Skeletal muscle tissue (tissue), 4 donors: ENCODE measurements around the gene PASK. TPM values are rescaled to one million over a fixed set of nuclear protein-coding genes. Genes with fewer than 3 reads are reported as not detected.
"Not testable (repeated sequence)": the region's sequence is repeated elsewhere in the genome, so short reads cannot be mapped to it uniquely, and the experiment has no call there.

Source experiments
- H3K27ac ChIP-seq: one replicate; pipeline ENCODE4 v1.7.0; 2013; ENCODE audit warnings: mild to moderate bottlenecking, low read depth, low read length, inconsistent platforms
- H3K27me3 ChIP-seq, 3 donors: one replicate each; pipeline ENCODE4 v1.7.0; 2013; ENCODE audit warnings: low read length in 3 of 3; ENCODE audit not compliant: control insufficient read depth in 3 of 3, insufficient read depth in 3 of 3
- H3K36me3 ChIP-seq, 3 donors: one replicate each; pipeline ENCODE4 v1.7.0; 2013; ENCODE audit warnings: low read length in 3 of 3; ENCODE audit not compliant: control insufficient read depth in 3 of 3, insufficient read depth in 3 of 3
- H3K4me1 ChIP-seq, 3 donors: one replicate each; pipeline ENCODE4 v1.7.0; 2013; ENCODE audit warnings: low read length in 3 of 3, mild to moderate bottlenecking in 3 of 3; ENCODE audit not compliant: control insufficient read depth in 3 of 3, insufficient read depth in 3 of 3
- H3K4me3 ChIP-seq, 3 donors: one replicate each; pipeline ENCODE4 v1.7.0; 2013; ENCODE audit warnings: low read length in 3 of 3
- H3K9ac ChIP-seq, 3 donors: one replicate each; pipeline ENCODE4 v1.7.0; 2013; ENCODE audit warnings: low read length in 3 of 3, mild to moderate bottlenecking in 3 of 3, moderate library complexity in 2 of 3, low read depth in 1 of 3
- H3K9me3 ChIP-seq, 3 donors: one replicate each; pipeline ENCODE4 v1.7.0; 2013; ENCODE audit warnings: low read length in 3 of 3; ENCODE audit not compliant: control insufficient read depth in 3 of 3
- total RNA-seq: library from RNA; depleted of rRNA; stranded (reverse); fragments of >200 nt; gene quantifications from one replicate; pipeline ENCODE4 v1.2.3, GENCODE V29; 2014
- donor health status: Osteomylitis.

PASK gene
- 3.7 TPM for total RNA-seq

DNA sequence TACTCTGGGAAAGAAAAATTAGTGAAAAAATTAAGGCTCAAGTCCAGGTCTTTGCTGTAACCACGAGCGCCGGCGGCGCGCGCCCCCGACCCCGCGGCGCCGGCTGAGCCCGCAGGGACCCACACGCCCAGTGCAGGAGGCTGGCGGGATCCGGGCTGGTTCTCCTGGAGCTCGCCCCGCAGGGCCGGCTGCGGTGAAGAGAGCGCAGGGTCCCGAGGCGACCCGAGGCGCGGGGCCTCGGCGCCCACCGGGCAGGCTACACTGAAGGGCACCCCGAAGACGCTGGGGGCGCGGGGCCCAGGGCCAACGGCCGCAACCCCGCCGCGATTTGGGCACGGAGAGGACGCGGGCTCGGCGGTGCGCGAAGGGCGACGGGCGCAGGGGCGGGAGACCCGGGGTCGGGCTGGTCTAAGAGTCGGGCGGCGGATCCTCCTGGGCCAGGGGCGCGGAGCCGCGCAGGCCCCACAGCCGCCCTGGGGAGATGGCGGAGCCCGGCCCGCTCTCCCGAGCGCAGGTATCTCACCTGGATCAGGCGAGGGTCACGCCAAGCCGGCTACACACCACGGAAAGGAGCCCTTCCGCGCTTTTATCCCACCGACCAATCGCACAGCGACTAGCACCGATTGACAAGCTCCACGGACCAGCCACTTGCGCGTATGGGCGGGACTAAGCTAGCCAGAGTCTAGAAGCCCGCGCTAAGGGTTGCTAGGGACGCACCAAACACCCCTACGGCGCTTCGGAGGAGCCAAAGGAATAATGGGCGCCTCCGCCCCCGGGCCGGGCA, at the start of gene PASK:
Gene PASK, minus strand, starts transcription at position 582 of the 784 bp plus-strand sequence. CDS start 6,440 bp downstream, outside the sequence.
- H3K27ac ChIP-seq = peak within 1 kb of the TSS; percentile 81
- H3K4me1 ChIP-seq = peaks cover 17 to 31% (median 17%) of the 10 kb centered on the region in 3 donors
- H3K36me3 ChIP-seq = peaks cover 3 to 6% (median 5%) of the 10 kb centered on the region in 3 donors
- peak within 1 kb of the TSS; percentile 94 to 97 (median 95) for H3K4me3 ChIP-seq
- H3K9me3 ChIP-seq = no peaks in the 10 kb centered on the region
- peak within 1 kb of the TSS; percentile 77 to 91 (median 87) for H3K9ac ChIP-seq
- H3K27me3 ChIP-seq = no peaks in the 10 kb centered on the region

DNA sequence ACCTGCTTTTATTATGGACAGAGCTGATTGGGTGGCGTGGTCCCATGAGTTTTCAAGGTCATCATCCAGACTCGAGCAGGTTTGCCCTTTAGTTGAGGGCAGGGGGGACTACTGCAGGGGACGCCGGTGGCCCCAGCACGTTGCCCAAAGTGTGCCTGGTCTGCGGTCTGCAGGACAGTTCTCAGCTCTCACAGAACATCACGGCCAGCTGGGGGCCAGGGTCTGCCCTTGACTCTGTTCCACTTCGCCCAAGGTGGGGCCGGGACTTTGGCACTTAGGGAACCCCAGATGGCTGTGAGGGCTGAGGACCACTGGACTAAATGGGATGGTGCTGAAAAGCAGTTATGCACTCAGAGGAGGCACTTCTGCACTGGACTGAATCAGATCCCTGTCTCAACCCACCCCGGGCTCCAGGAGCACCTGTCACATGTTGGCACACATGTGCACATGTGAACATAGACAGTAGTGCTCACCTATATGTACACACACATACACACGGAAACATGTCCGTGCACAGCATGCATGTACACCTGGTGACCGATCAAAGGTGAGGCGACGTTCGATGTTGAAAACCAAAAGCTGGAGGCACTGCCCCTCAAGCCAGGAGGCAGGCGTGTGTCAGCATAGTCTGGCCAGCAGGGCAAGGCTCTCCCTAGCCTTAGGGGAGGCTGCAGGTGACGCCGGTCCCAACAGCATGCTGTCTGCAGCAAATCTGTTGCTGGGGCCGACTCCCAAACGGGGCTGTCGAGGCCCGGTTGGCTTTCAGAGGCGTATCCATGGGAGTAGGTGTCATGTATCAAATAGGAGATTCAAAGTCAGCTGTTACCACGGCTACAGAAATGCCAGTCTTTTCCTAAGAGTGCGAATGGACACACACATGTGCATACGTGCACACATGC, 49.4 kb upstream of the PASK start:
- Histone ChIP-seq H3K36me3 (no peaks in the 10 kb centered on the region), H3K4me3 (no peak overlapping the region), H3K9ac (no peak overlapping the region), H3K27ac (no peak overlapping the region), H3K9me3 (no peaks in the 10 kb centered on the region), H3K4me1 (no peaks in the 10 kb centered on the region), H3K27me3 (no peaks in the 10 kb centered on the region)

DNA sequence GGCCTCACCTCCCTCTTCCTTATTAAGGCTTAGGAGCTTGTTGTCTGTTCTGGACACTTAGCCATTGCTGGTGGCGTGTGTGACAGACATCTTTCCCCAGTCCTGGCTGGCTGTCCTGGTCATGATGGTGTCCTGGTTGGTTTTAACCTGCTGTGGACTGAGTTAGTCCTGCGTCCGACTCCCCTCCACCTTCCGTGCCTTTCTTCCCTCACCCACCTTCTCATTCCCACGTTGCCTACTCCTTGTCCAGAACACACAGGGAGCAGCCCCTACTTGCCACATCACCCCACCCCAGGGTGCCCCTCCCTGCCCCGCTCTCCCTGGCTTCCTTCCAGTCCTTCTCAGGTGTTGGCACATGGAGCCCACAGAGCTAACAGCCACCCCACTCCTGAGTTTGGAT, 48.7 kb upstream of the PASK start:
- Histone ChIP-seq H3K4me3 (no peak overlapping the region), H3K27me3 (no peaks in the 10 kb centered on the region), H3K4me1 (no peaks in the 10 kb centered on the region), H3K36me3 (no peaks in the 10 kb centered on the region), H3K9me3 (no peaks in the 10 kb centered on the region), H3K9ac (no peak overlapping the region), H3K27ac (no peak overlapping the region)

DNA sequence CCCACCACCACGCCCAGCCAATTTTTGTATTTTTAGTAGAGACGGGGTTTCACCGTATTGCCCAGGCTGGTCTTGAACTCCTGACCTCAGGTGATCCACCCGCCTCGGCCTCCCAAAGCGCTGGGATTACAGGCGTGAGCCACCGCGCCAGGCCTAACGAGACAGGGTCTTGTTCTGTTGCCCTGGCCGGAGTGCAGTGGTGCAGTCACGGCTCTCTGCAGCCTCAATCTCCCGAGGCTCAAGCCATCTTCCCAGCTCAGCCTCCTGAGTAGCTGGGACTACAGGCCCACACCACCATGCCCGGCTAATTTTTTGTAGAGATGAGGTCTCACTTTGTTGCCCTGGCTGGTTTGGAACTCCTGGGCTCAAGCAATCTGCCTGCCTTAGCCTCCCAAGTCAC, 48.0 kb upstream of the PASK start:
- not testable (repeated sequence) for H3K27ac ChIP-seq, H3K4me3 ChIP-seq, H3K36me3 ChIP-seq, H3K9me3 ChIP-seq, H3K4me1 ChIP-seq, H3K27me3 ChIP-seq, H3K9ac ChIP-seq

DNA sequence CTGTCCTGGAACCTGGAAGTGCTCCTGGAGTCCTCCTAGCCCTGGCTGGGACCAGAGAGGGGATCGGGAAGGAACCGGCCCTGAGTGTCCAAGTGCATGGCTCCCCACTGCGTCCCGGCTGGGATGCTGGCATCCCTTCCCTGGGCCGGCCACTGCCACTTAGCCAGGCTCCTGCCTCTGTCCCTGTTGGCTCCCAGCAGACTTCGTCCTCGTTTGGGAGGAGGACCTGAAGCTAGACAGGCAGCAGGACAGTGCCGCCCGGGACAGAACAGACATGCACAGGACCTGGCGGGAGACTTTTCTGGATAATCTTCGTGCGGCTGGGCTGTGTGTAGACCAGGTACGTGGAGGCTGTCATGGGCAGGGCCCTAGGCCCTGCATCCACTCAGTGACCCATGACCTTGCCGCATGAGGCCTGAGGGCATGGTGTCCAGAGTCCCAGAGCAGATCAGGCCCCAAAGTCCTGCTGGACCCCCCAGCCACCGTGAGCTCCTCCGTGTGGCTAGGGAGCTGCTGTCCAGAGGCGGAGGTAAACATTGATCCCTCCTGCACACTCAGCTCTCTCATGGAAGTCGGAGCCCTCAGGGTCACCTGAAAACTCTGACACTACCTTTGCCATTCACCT, 46.3 kb upstream of the PASK start:
- Histone ChIP-seq H3K4me3 (no peak overlapping the region), H3K27ac (no peak overlapping the region), H3K9ac (no peak overlapping the region), H3K4me1 (no peaks in the 10 kb centered on the region), H3K36me3 (no peaks in the 10 kb centered on the region), H3K27me3 (no peaks in the 10 kb centered on the region), H3K9me3 (no peaks in the 10 kb centered on the region)

DNA sequence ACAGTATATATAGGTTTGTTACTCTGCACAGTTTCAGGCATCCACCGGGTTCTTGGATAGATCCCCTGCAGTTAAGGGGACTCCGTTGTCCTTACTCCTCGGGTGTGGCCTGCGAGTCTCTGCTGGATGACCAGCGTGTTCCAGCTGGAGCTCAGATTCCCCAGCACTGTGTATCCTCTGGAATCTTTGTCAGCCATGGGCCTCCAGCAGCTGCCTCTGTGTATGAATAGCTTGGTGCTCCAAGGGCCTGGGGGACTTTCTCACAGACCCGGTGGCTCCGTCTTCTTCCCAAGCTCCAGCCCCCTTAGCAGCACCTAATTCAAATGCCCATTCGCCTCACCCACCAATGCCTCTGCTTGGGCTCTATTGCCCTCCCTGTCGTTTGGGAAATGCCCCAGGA, 45.5 kb upstream of the PASK start:
- Histone ChIP-seq H3K36me3 (no peaks in the 10 kb centered on the region), H3K27ac (no peak overlapping the region), H3K4me1 (no peaks in the 10 kb centered on the region), H3K4me3 (no peak overlapping the region), H3K27me3 (no peaks in the 10 kb centered on the region), H3K9ac (no peak overlapping the region), H3K9me3 (no peaks in the 10 kb centered on the region)

DNA sequence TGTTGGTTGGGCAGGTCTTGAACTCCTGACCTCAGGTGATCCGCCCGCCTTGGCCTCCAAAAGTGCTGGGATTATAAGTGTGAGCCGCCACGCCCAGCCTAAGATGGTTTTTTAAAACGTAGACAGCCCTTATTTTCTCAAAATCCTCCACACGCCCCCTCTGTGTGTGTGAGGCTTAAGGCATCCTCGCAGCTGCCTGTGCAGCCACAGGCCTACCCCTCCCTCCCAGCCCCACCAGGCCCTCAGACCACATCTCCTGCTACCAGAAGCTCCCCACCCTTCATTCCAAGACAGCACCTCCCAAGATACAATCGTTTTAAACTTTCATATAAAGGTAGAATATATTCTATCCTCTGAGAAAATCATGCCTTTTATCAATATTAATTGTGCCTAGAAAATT, 44.0 kb upstream of the PASK start:
- H3K27ac ChIP-seq = no peak overlapping the region
- no peaks in the 10 kb centered on the region for H3K4me1 ChIP-seq
- no peak overlapping the region for H3K4me3 ChIP-seq
- H3K27me3 ChIP-seq = peaks cover 0 to 5% (median 0%) of the 10 kb centered on the region in 3 donors
- no peaks in the 10 kb centered on the region for H3K9me3 ChIP-seq
- H3K9ac ChIP-seq = no peak overlapping the region
- H3K36me3 ChIP-seq = no peaks in the 10 kb centered on the region

DNA sequence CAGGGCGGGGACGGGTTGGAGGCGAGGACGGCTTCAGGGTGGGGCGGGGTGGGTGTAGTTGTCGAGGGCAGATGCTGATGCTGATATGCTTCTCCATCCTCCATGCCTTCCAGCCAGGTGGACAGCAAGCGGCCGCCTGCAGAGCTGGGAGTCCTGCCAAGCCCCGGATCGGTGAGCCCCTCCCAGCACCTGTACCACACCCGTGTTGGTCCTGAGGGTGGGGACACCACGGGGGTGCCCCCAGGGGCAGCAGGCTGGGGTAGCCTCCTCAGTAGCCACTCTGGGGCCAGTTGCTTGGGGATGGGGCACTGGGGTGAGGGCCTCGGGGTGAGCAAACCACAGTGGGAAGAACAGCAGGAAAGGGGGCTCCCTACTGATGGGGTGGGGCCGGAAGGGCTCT, 41.8 kb upstream of the PASK start:
- no peak overlapping the region for H3K4me3 ChIP-seq
- no peak overlapping the region for H3K9ac ChIP-seq
- peaks cover 0 to 12% (median 0%) of the 10 kb centered on the region in 3 donors for H3K27me3 ChIP-seq
- no peaks in the 10 kb centered on the region for H3K9me3 ChIP-seq
- no peaks in the 10 kb centered on the region for H3K4me1 ChIP-seq
- H3K27ac ChIP-seq = no peak overlapping the region
- H3K36me3 ChIP-seq = no peaks in the 10 kb centered on the region

DNA sequence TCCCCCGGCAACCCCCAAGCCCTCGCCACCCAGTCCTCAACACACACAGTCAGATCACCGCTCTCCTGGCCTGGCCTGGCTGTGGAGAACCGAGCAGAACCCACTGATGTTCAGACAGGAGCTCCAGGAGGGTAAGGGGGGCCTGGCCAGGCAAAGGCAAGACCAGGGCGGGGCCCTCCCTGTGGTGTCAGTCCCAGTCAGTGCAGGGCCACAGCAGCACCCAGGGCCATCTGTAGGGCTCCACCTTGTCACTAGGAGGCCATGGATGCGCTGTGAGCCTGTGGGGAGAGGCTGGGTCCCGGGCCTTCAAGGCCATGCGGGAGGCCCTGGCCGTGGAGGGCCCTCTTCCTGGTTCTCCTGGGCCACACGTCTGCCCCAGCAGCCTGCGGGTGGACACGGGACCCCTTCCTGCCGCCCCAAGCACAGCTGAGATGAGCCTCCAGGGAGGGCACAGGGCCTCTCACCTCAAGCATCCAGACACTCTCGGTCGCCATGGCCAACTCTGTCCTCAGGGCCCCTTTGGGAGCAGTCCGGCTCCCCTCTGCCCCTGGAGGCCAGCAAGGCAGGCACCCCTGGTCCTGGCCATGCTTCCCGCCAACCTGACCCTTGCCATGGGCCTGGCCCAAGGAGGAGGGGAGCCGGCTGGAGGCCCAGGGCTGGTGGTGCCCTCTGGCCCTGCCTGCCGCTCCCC, 41.2 kb upstream of the PASK start:
- no peaks in the 10 kb centered on the region for H3K4me1 ChIP-seq
- H3K36me3 ChIP-seq = no peaks in the 10 kb centered on the region
- H3K4me3 ChIP-seq = no peak overlapping the region
- H3K9me3 ChIP-seq = no peaks in the 10 kb centered on the region
- H3K27ac ChIP-seq = no peak overlapping the region
- H3K27me3 ChIP-seq = peaks cover 0 to 12% (median 0%) of the 10 kb centered on the region in 3 donors
- no peak overlapping the region for H3K9ac ChIP-seq
